GM18519 (cell line): Measurements from ENCODE around the gene UFSP1.
"Not testable (repeated sequence)": the region's sequence is repeated elsewhere in the genome, so short reads cannot be mapped to it uniquely, and the experiment has no call there.

Experiments
- ATAC-seq: cut with Tn5 transposase; IDR thresholded peaks from one replicate; pipeline ENCODE4 v1.9.1; 2021; ENCODE audit warnings: mild to moderate bottlenecking, moderate library complexity; ENCODE audit not compliant: unreplicated experiment, low FRiP score

The UFSP1 gene

GRCh38 chr7:100888988-100889750 is at the start of gene UFSP1:
UFSP1 (minus strand) TSS chr7:100889715; CDS start chr7:100889271, 444 bp downstream.
- peak; percentile 14 for ATAC-seq

GRCh38 chr7:100936167-100936566 is 46.7 kb upstream of the UFSP1 start:
- ATAC-seq: not testable (repeated sequence)

- not testable (repeated sequence) for ATAC-seq
Observed at GRCh38 chr7:100935381-100935780, 45.9 kb upstream of the UFSP1 start.

- ATAC-seq: no peak
Observed at GRCh38 chr7:100933734-100934133, 44.2 kb upstream of the UFSP1 start.

- no peak for ATAC-seq
Observed at GRCh38 chr7:100929808-100930174, 40.3 kb upstream of the UFSP1 start.

- not testable (repeated sequence) for ATAC-seq
Observed at GRCh38 chr7:100923616-100924015, 34.1 kb upstream of the UFSP1 start.

- no peak for ATAC-seq
Observed at GRCh38 chr7:100921039-100921438, 31.5 kb upstream of the UFSP1 start.

GRCh38 chr7:100919779-100920437 is 30.4 kb upstream of the UFSP1 start:
- not testable (repeated sequence) for ATAC-seq

GRCh38 chr7:100919335-100919734 is 29.8 kb upstream of the UFSP1 start:
- not testable (repeated sequence) for ATAC-seq

- ATAC-seq: no peak
Observed at GRCh38 chr7:100914879-100915447, 25.4 kb upstream of the UFSP1 start.

- ATAC-seq: no peak
Observed at GRCh38 chr7:100914208-100914878, 24.8 kb upstream of the UFSP1 start.

- ATAC-seq: no peak
Observed at GRCh38 chr7:100911484-100911883, 22.0 kb upstream of the UFSP1 start.

GRCh38 chr7:100910443-100910842 is 20.9 kb upstream of the UFSP1 start:
- ATAC-seq: not testable (repeated sequence)

- ATAC-seq: no peak
Observed at GRCh38 chr7:100908512-100908911, 19.0 kb upstream of the UFSP1 start.

GRCh38 chr7:100902638-100903037 is 13.1 kb upstream of the UFSP1 start:
- no peak for ATAC-seq

GRCh38 chr7:100901921-100902332 is 12.4 kb upstream of the UFSP1 start:
- ATAC-seq: no peak

- ATAC-seq: no peak
Observed at GRCh38 chr7:100900978-100901377, 11.5 kb upstream of the UFSP1 start.

- ATAC-seq: no peak
Observed at GRCh38 chr7:100899432-100899831, 9.9 kb upstream of the UFSP1 start.

- ATAC-seq: no peak
Observed at GRCh38 chr7:100897772-100898454, 8.4 kb upstream of the UFSP1 start.
